Progenitor cell of endocrine pancreas (in vitro differentiated cells): Measurements from ENCODE around the gene ACBD6. TPM values are rescaled to one million over a fixed set of nuclear protein-coding genes. Genes with fewer than 3 reads are reported as not detected.

ENCODE experiments used
- DNase-seq: peaks from one replicate; pipeline ENCODE4 v3.0.0; 2021; ENCODE audit warnings: low spot score; ENCODE audit not compliant: unreplicated experiment
- H3K27ac Mint-ChIP-seq: 2 replicates; pipeline ENCODE4 v1.8.0; 2021; ENCODE audit warnings: mild to moderate bottlenecking, moderate library complexity, mixed read lengths
- H3K27me3 Mint-ChIP-seq: 2 replicates; pipeline ENCODE4 v1.8.0; 2021; ENCODE audit warnings: mixed read lengths
- H3K36me3 Mint-ChIP-seq: 2 replicates; pipeline ENCODE4 v1.8.0; 2022; ENCODE audit warnings: mixed read lengths; ENCODE audit not compliant: insufficient read depth
- H3K4me1 Mint-ChIP-seq: 2 replicates; pipeline ENCODE4 v1.8.0; 2021; ENCODE audit warnings: low read depth, mixed read lengths
- H3K4me3 Mint-ChIP-seq: 2 replicates; pipeline ENCODE4 v1.8.0; 2021; ENCODE audit warnings: low read depth, mild to moderate bottlenecking, moderate library complexity, mixed read lengths
- H3K9me3 Mint-ChIP-seq: 2 replicates; pipeline ENCODE4 v1.8.0; 2021; ENCODE audit warnings: low read depth, mixed read lengths
- CTCF ChIP-seq: fragments of 200-600 bp; sonication (generic); IDR thresholded peaks from one replicate; pipeline ENCODE4 v1.5.0; 2021; ENCODE audit warnings: antibody characterized with exemption, mild to moderate bottlenecking; ENCODE audit not compliant: unreplicated experiment
- total RNA-seq: library from RNA; stranded (reverse); gene quantifications from 2 replicates; pipeline ENCODE4 v1.2.1, GENCODE V29; 2021

The ACBD6 gene
- total RNA-seq, 1 donor from 2014 or later, result 54.2 TPM

- Mint-ChIP-seq H3K27me3 (no peaks in the 10 kb centered on the region), H3K9me3 (peaks cover 5% of the 10 kb centered on the region), H3K27ac (no peak overlapping the region), H3K4me1 (peaks cover 35% of the 10 kb centered on the region), H3K36me3 (peaks cover 6% of the 10 kb centered on the region), H3K4me3 (no peak overlapping the region)
- no peak for TF ChIP-seq CTCF
- DNase-seq, result no peak
Measured at GRCh38 chr1:180370188-180370587, 132.2 kb downstream of the ACBD6 start.

- H3K4me3 Mint-ChIP-seq, result no peak overlapping the region
- no peak overlapping the region for H3K27ac Mint-ChIP-seq
Measured at GRCh38 chr1:180369061-180369460, 133.3 kb downstream of the ACBD6 start.

GRCh38 chr1:180366371-180367068 is 135.9 kb downstream of the ACBD6 start:
- Mint-ChIP-seq H3K27me3 (no peaks in the 10 kb centered on the region), H3K4me3 (no peak overlapping the region), H3K36me3 (peaks cover 3% of the 10 kb centered on the region), H3K9me3 (peaks cover under 1% of the 10 kb centered on the region), H3K4me1 (peaks cover 11% of the 10 kb centered on the region), H3K27ac (no peak overlapping the region)
- no peak for DNase-seq
- TF ChIP-seq CTCF, result no peak

More at GRCh38 chr1:180369061-180369460, 133.3 kb downstream of the ACBD6 start:
- H3K36me3 Mint-ChIP-seq, result peaks cover 6% of the 10 kb centered on the region
- no peak for TF ChIP-seq CTCF
- peaks cover 5% of the 10 kb centered on the region for H3K9me3 Mint-ChIP-seq
- H3K27me3 Mint-ChIP-seq, result no peaks in the 10 kb centered on the region
- DNase-seq, result no peak
- peaks cover 30% of the 10 kb centered on the region for H3K4me1 Mint-ChIP-seq

GRCh38 chr1:180365039-180365438 is 137.3 kb downstream of the ACBD6 start:
- H3K4me1 Mint-ChIP-seq, result peaks cover 5% of the 10 kb centered on the region
- H3K27me3 Mint-ChIP-seq, result no peaks in the 10 kb centered on the region
- DNase-seq, result no peak
- H3K9me3 Mint-ChIP-seq, result no peaks in the 10 kb centered on the region
- no peak overlapping the region for H3K27ac Mint-ChIP-seq
- peaks cover 3% of the 10 kb centered on the region for H3K36me3 Mint-ChIP-seq
- TF ChIP-seq CTCF, result peak; percentile 34
- no peak overlapping the region for H3K4me3 Mint-ChIP-seq

- Mint-ChIP-seq H3K4me3 (no peak overlapping the region), H3K27ac (no peak overlapping the region), H3K4me1 (peaks cover 1% of the 10 kb centered on the region), H3K27me3 (no peaks in the 10 kb centered on the region), H3K9me3 (no peaks in the 10 kb centered on the region), H3K36me3 (peaks cover 4% of the 10 kb centered on the region)
- no peak for TF ChIP-seq CTCF
- no peak for DNase-seq
Measured at GRCh38 chr1:180363246-180363995, 139.0 kb downstream of the ACBD6 start.
